Measurements from ENCODE around the gene AGPS. TPM values are rescaled to one million over a fixed set of nuclear protein-coding genes. Genes with fewer than 3 reads are reported as not detected.

The AGPS gene
- total and polyA plus RNA-seq, 9 of the 15 experiments (the other 6 are each of a cell fraction or from before 2014, with no cell fraction given), result 15.5 to 211 (median 63.1) TPM

GRCh38 chr2:177547772-177548171 is 155.2 kb downstream of the AGPS start:
- Histone ChIP-seq H3K4me3 (no peak overlapping the region), H3K4me1 (replicated peaks in 1 of 2; ENCODE audit: control insufficient read depth in 2 of 2, insufficient read depth in 2 of 2, low read length in 2 of 2) (peaks cover 6 to 8% of the 10 kb centered on the region in 2 experiments; a peak in 4 of 5 replicates), H3K4me2 (ENCODE audit: insufficient read depth, low read length) (no peak overlapping the region), H3K27me3 (ENCODE audit: control insufficient read depth in 2 of 2, insufficient read depth in 2 of 2, low read length in 2 of 2) (no peaks in the 10 kb centered on the region), H3K9me1 (ENCODE audit: control insufficient read depth, insufficient read depth, low read length) (no peaks in the 10 kb centered on the region), H3K9ac (ENCODE audit: insufficient read depth in 1 of 2, low read depth in 2 of 2, low read length in 2 of 2) (no peak overlapping the region), H2AFZ (ENCODE audit: low read depth, low read length) (no peak overlapping the region), H3K9me3 (replicated peaks; ENCODE audit: control insufficient read depth, insufficient read depth, low read depth, low read length) (peaks cover 3% of the 10 kb centered on the region; the same call in 1 of the 2 replicates), H3K79me2 (ENCODE audit: control insufficient read depth, insufficient read depth, low read length) (no peaks in the 10 kb centered on the region), H4K20me1 (replicated peaks; ENCODE audit: control insufficient read depth, insufficient read depth, low read length) (no peaks in the 10 kb centered on the region), H3K36me3 (ENCODE audit: control insufficient read depth, insufficient read depth, low read length) (no peaks in the 10 kb centered on the region), H3K27ac (ENCODE audit: extremely low read depth, low read depth, low read length) (no peak overlapping the region)
- no TSS peak for BruUV-seq (replicated peaks)
- DNase-seq (ENCODE audit: extremely low read depth in 1 of 4, low spot score in 3 of 4) (no peak), ATAC-seq (no peak), FAIRE-seq (no peak)
- WGBS (ENCODE audit: insufficient coverage, low coverage, missing lambda C conversion rate), result 46% methylated on average over 1 of the region's 1 CpG
- CTCF ChIA-PET (ENCODE audit: low intra/inter-chr PET ratio), result no interaction called here
- intact Hi-C loops (cut with micrococcal nuclease) (no loop called here), in situ Hi-C loops (cut with MboI) (no loop called here)
- TF ChIP-seq, protein P1, sequence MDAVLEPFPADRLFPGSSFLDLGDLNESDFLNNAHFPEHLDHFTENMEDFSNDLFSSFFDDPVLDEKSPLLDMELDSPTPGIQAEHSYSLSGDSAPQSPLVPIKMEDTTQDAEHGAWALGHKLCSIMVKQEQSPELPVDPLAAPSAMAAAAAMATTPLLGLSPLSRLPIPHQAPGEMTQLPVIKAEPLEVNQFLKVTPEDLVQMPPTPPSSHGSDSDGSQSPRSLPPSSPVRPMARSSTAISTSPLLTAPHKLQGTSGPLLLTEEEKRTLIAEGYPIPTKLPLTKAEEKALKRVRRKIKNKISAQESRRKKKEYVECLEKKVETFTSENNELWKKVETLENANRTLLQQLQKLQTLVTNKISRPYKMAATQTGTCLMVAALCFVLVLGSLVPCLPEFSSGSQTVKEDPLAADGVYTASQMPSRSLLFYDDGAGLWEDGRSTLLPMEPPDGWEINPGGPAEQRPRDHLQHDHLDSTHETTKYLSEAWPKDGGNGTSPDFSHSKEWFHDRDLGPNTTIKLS (IDR thresholded peaks at IDR 0.05; ENCODE audit: borderline replicate concordance, low read depth), result no peak
- no peak for TF ChIP-seq NR2F6 (CRISPR knock-in tag; IDR thresholded peaks at IDR 0.05)
- no peak for TF ChIP-seq SPI1 (IDR thresholded peaks at IDR 0.05; ENCODE audit: borderline replicate concordance, low read depth, low read length)
- no peak for TF ChIP-seq ZNF384 (IDR thresholded peaks at IDR 0.05; ENCODE audit: low read depth, low read length)
- no peak for TF ChIP-seq SRSF9 (IDR thresholded peaks at IDR 0.05; ENCODE audit: borderline replicate concordance, low read depth, low read length)
- no peak for TF ChIP-seq KLF6 (CRISPR knock-in tag; IDR thresholded peaks at IDR 0.05; ENCODE audit: borderline replicate concordance)
- no peak for TF ChIP-seq RBM17 (IDR thresholded peaks at IDR 0.05; ENCODE audit: borderline replicate concordance, low read depth, low read length)
- no peak for TF ChIP-seq ZNF436 (CRISPR knock-in tag; IDR thresholded peaks at IDR 0.05)
- no peak for TF ChIP-seq ZFP30 (CRISPR knock-in tag; IDR thresholded peaks at IDR 0.05; ENCODE audit: borderline replicate concordance)
- TF ChIP-seq MXD1 (CRISPR knock-in tag; IDR thresholded peaks at IDR 0.05; ENCODE audit: borderline replicate concordance, poor library complexity, severe bottlenecking), result no peak
- TF ChIP-seq NKRF (IDR thresholded peaks at IDR 0.05; ENCODE audit: borderline replicate concordance), result no peak
- TF ChIP-seq ZSCAN32 (CRISPR knock-in tag; IDR thresholded peaks at IDR 0.05), result no peak
- no peak for TF ChIP-seq ZNF586 (CRISPR knock-in tag; conservative IDR thresholded peaks at IDR 0.05)
- POLR2A ChIA-PET, result interaction anchor here (0.6 to 2.3 kb wide), 3 partner anchors 10 to 315 kb away, joined by 3 to 7 read pairs (median 3); no protein-coding TSS in a partner anchor
